HepG2 (cell line): ENCODE results near the gene TMUB1. TPM values are rescaled to one million over a fixed set of nuclear protein-coding genes. Genes with fewer than 3 reads are reported as not detected.
A peak's percentile ranks its signal among the peaks of the same experiment; 100 is the strongest.

ENCODE experiments used
- ATAC-seq: fragments of 200-7000 bp; cut with Tn5 transposase; 3 replicates; pipeline ENCODE4 v1.9.1; 2020; ENCODE audit warnings: mild to moderate bottlenecking, moderate library complexity
- BruUV-seq: library from RNA; stranded (reverse); fragments of 400-500 nt; replicated peaks from 2 replicates; lab custom pipeline; 2021; lab: Mats Ljungman, UMichigan
- CTCF ChIA-PET: fragments of 300-600 bp; formaldehyde crosslinking; extraction: SDS; loops from one replicate; lab custom pipeline; 2021; ENCODE audit warnings: low total read pairs, inconsistent platforms, low intra/inter-chr PET ratio; lab: Yijun Ruan, JAX
- POLR2A ChIA-PET: fragments of 350-600 bp; sonication (Branson Sonifier 250); formaldehyde crosslinking; loops from one replicate; lab custom pipeline; 2020; ENCODE audit warnings: antibody characterized with exemption, inconsistent platforms; lab: Yijun Ruan, JAX
- DNase-seq: peaks from one replicate; pipeline ENCODE4 v3.0.0-alpha.2; 2015; ENCODE audit warnings: low spot score
- FAIRE-seq: peaks from 3 replicates; lab custom pipeline; 2011; peaks lifted over from hg19 to GRCh38; lab: Jason Lieb, UNC
- H2AFZ ChIP-seq: one replicate; pipeline ENCODE4 v1.6.1; 2011; ENCODE audit warnings: low read length, inconsistent platforms
- H3K27ac ChIP-seq: fragments of 300-600 bp; 3 replicates; pipeline ENCODE4 v1.8.0; 2011; ENCODE audit warnings: mixed run types, mild to moderate bottlenecking, mixed read lengths, low read length, inconsistent platforms; ENCODE audit not compliant: insufficient read depth; ENCODE audit errors: extremely low read length
- H3K27me3 ChIP-seq, 2 experiments: fragments of 200-600 bp in 1 of 2; 2 replicates in 1 of 2; 3 replicates in 1 of 2; pipeline versions ENCODE4 v1.6.0 to v1.8.0; 2011; ENCODE audit warnings: low read length in 2 of 2, mild to moderate bottlenecking in 2 of 2, moderate library complexity in 2 of 2, inconsistent platforms in 1 of 2; ENCODE audit not compliant: insufficient read depth in 2 of 2, control insufficient read depth in 1 of 2
- H3K36me3 ChIP-seq, 2 experiments: fragments of 200-600 bp in 1 of 2; replicated peaks in 1 of 2; 2 replicates in 1 of 2; 3 replicates in 1 of 2; pipeline versions ENCODE4 v1.5.1 to v1.8.0; 2011; ENCODE audit warnings: low read length in 2 of 2, inconsistent platforms in 1 of 2; ENCODE audit not compliant: insufficient read depth in 2 of 2, control insufficient read depth in 1 of 2
- H3K4me1 ChIP-seq: 2 replicates; pipeline ENCODE4 v1.5.1; 2012; ENCODE audit warnings: low read length, inconsistent platforms; ENCODE audit not compliant: insufficient read depth
- H3K4me2 ChIP-seq: 2 replicates; pipeline ENCODE4 v1.6.0; 2011; ENCODE audit warnings: low read depth, low read length, inconsistent platforms
- H3K4me3 ChIP-seq, 3 experiments: fragments of 200-600 bp in 1 of 3; sonication (generic), shearing (Covaris generic) in 1 of 3; replicated peaks in 1 of 3; 2 replicates each; pipeline ENCODE4 v1.5.1; 2011 to 2016; ENCODE audit warnings: low read length in 3 of 3, inconsistent platforms in 2 of 3, low read depth in 2 of 3, mild to moderate bottlenecking in 2 of 3, control low read depth in 1 of 3, mixed read lengths in 1 of 3; ENCODE audit not compliant: insufficient read depth in 1 of 3
- H3K79me2 ChIP-seq: one replicate; pipeline ENCODE4 v1.6.1; 2011; ENCODE audit warnings: low read length, inconsistent platforms; ENCODE audit not compliant: insufficient read depth
- H3K9ac ChIP-seq: 2 replicates; pipeline ENCODE4 v1.6.0; 2011; ENCODE audit warnings: mild to moderate bottlenecking, low read depth, low read length, inconsistent platforms; ENCODE audit not compliant: insufficient read depth
- H3K9me3 ChIP-seq: 2 replicates; pipeline ENCODE4 v1.5.1; 2012; ENCODE audit warnings: mild to moderate bottlenecking, low read length
- H4K20me1 ChIP-seq: 2 replicates; pipeline ENCODE4 v1.6.0; 2011; ENCODE audit warnings: inconsistent platforms, mild to moderate bottlenecking, low read length, moderate library complexity; ENCODE audit not compliant: insufficient read depth
- AGO1 ChIP-seq: fragments of 200-400 bp; formaldehyde crosslinking; IDR thresholded peaks from 2 replicates; pipeline ENCODE4 v1.6.1; 2017; ENCODE audit warnings: mild to moderate bottlenecking, low read depth, low read length, moderate library complexity; ENCODE audit not compliant: poor library complexity, severe bottlenecking
- E2F5 ChIP-seq: sonication (generic); formaldehyde crosslinking; conservative IDR thresholded peaks from 2 replicates; pipeline ENCODE4 v1.4.0; 2020; ENCODE audit warnings: missing genetic modification reagents
- ELF4 ChIP-seq: sonication (generic); formaldehyde crosslinking; IDR thresholded peaks from 2 replicates; pipeline ENCODE4 v1.5.0; 2020; ENCODE audit warnings: missing genetic modification reagents, mild to moderate bottlenecking, moderate library complexity, borderline replicate concordance
- ESRRA ChIP-seq: sonication (generic); formaldehyde crosslinking; IDR thresholded peaks from 2 replicates; pipeline ENCODE4 v1.5.1; 2020; ENCODE audit warnings: mild to moderate bottlenecking, low read depth, missing genetic modification reagents
- GATA4 ChIP-seq: sonication (generic); IDR thresholded peaks from 2 replicates; pipeline ENCODE4 v1.6.1; 2016; ENCODE audit warnings: antibody characterized with exemption, low read depth, borderline replicate concordance
- KDM2A ChIP-seq: sonication (generic); formaldehyde crosslinking; IDR thresholded peaks from 2 replicates; pipeline ENCODE4 v1.4.0; 2020; ENCODE audit warnings: low read depth, missing genetic modification reagents, borderline replicate concordance
- MBD4 ChIP-seq: IDR thresholded peaks from 2 replicates; pipeline ENCODE4 v1.6.1; 2012; ENCODE audit warnings: low read length, inconsistent platforms, borderline replicate concordance
- MED1 ChIP-seq: sonication (generic); formaldehyde crosslinking; IDR thresholded peaks from 2 replicates; pipeline ENCODE4 v1.4.0; 2020; ENCODE audit warnings: missing genetic modification reagents
- MIER3 ChIP-seq: IDR thresholded peaks from 2 replicates; pipeline ENCODE4 v1.6.1; 2016; ENCODE audit warnings: missing compliant biosample characterization, borderline replicate concordance
- MYC ChIP-seq: sonication (generic); formaldehyde crosslinking; IDR thresholded peaks from 2 replicates; pipeline ENCODE4 v1.9.0; 2021; ENCODE audit warnings: missing genetic modification reagents, borderline replicate concordance
- NFE2L2 ChIP-seq: fragments of 150-350 bp; IDR thresholded peaks from 2 replicates; pipeline ENCODE4 v1.6.1; 2014; ENCODE audit warnings: low read length
- NONO ChIP-seq, 2 experiments: fragments of 450-650 bp in 1 of 2; sonication (generic) in 1 of 2; formaldehyde crosslinking in 1 of 2; IDR thresholded peaks in 1 of 2; conservative IDR thresholded peaks in 1 of 2; 2 replicates each; pipeline versions ENCODE4 v1.6.1 to v1.8.0; 2017 to 2022; ENCODE audit warnings: mild to moderate bottlenecking in 1 of 2, missing genetic modification reagents in 1 of 2, moderate library complexity in 1 of 2
- NPAS2 ChIP-seq: sonication (generic); formaldehyde crosslinking; IDR thresholded peaks from 2 replicates; pipeline ENCODE4 v1.8.0; 2022; ENCODE audit warnings: mild to moderate bottlenecking, missing genetic modification reagents, borderline replicate concordance
- POLR2AphosphoS5 ChIP-seq: IDR thresholded peaks from 2 replicates; pipeline ENCODE4 v1.6.1; 2012; ENCODE audit warnings: low read depth, low read length
- POLR2G ChIP-seq: fragments of 200-400 bp; formaldehyde crosslinking; IDR thresholded peaks from 2 replicates; pipeline ENCODE4 v1.6.1; 2018; ENCODE audit warnings: mild to moderate bottlenecking, low read depth, low read length, moderate library complexity
- RARG ChIP-seq: sonication (generic); formaldehyde crosslinking; IDR thresholded peaks from 2 replicates; pipeline ENCODE4 v1.4.0; 2020; ENCODE audit warnings: low read depth, mild to moderate bottlenecking, missing genetic modification reagents
- RBM22 ChIP-seq: fragments of 200-400 bp; formaldehyde crosslinking; optimal IDR thresholded peaks from 2 replicates; pipeline ENCODE3; 2017; ENCODE audit warnings: mild to moderate bottlenecking, low read length, moderate library complexity
- RNF2 ChIP-seq: fragments of 450-650 bp; conservative IDR thresholded peaks from 2 replicates; pipeline ENCODE4 v1.6.1; 2016; ENCODE audit warnings: low read depth
- SNAPC2 ChIP-seq: sonication (generic); formaldehyde crosslinking; IDR thresholded peaks from 2 replicates; pipeline ENCODE4 v1.8.1; 2022; ENCODE audit warnings: mild to moderate bottlenecking, missing genetic modification reagents
- TAF15 ChIP-seq: fragments of 200-400 bp; formaldehyde crosslinking; IDR thresholded peaks from one replicate; pipeline ENCODE4 v1.6.1; 2018; ENCODE audit warnings: mild to moderate bottlenecking, low read depth, low read length; ENCODE audit not compliant: poor library complexity, severe bottlenecking
- ZFP36 ChIP-seq: fragments of 150-350 bp; IDR thresholded peaks from 2 replicates; pipeline ENCODE4 v1.6.1; 2018; ENCODE audit warnings: borderline replicate concordance, low read length, low read depth; ENCODE audit not compliant: partially characterized antibody
- ZFP36L1 ChIP-seq: sonication (generic); formaldehyde crosslinking; IDR thresholded peaks from 2 replicates; pipeline ENCODE4 v1.8.0; 2022; ENCODE audit warnings: mild to moderate bottlenecking, missing genetic modification reagents, moderate library complexity
- ZNF562 ChIP-seq: sonication (generic); formaldehyde crosslinking; IDR thresholded peaks from 2 replicates; pipeline ENCODE4 v1.8.0; 2022; ENCODE audit warnings: missing genetic modification reagents, borderline replicate concordance
- WGBS: methylation state at CpG from one replicate; pipeline ENCODE4 v1.1.6; 2017; ENCODE audit warnings: low lambda C conversion rate; 5-methylcytosine and 5-hydroxymethylcytosine counted together
- in situ Hi-C: cut with HindIII; loops from 2 replicates; pipeline ENCODE4 v1.10.0; 2017; ENCODE audit warnings: low pct_unique_long_range_greater_than_20kb; ENCODE audit not compliant: extremely low pct_ligation_motif_present
- intact Hi-C: fragments of 100-400 bp; cut with micrococcal nuclease; formaldehyde crosslinking; loops from one replicate; pipeline ENCODE4 v1.10.0; 2022; ENCODE audit not compliant: unreplicated experiment
- polyA plus RNA-seq, 8 experiments: library from polyadenylated mRNA; depleted of rRNA in 3 of 8; stranded (reverse) in 7 of 8; unstranded in 1 of 8; fragments of >200 nt; fragmentation: Illumina TruSeq in 4 of 8; extraction: Trizol in 4 of 8; gene quantifications; 2 replicates each; pipeline versions ENCODE4 v1.2.1 to v1.2.3, GENCODE V29; 2011 to 2016; ENCODE audit warnings: low read depth in 4 of 8, missing spikeins in 1 of 8, mixed read lengths in 1 of 8; ENCODE audit not compliant: insufficient read depth in 1 of 8
- total RNA-seq, 5 experiments: library from RNA; depleted of rRNA; stranded (reverse); fragments of >200 nt; fragmentation: Illumina TruSeq; extraction: Trizol; gene quantifications; 2 replicates each; pipeline ENCODE4 v1.2.3, GENCODE V29; 2016; ENCODE audit warnings: low read depth in 1 of 5

TMUB1 gene
- total and polyA plus RNA-seq, 2 of the 13 experiments (the other 11 are each of a cell fraction or from before 2014, with no cell fraction given): 44.8 to 51.6 TPM

GRCh38 chr7:151075978-151076426 lies 7.3 kb downstream of the TMUB1 start:
- peaks cover 13 to 37% of the 10 kb centered on the region in 2 experiments for H3K36me3 ChIP-seq
- intact Hi-C loops: no loop called here
- no peaks in the 10 kb centered on the region; a peak in 1 of 5 replicates for H3K27me3 ChIP-seq
- ChIA-PET CTCF (no interaction called here), POLR2A (interaction anchor here (1.2 to 5.4 kb wide), 5 partner anchors 8 to 48 kb away, joined by 3 to 60 read pairs (median 5); partner anchors contain the start of genes ABCB8 and SLC4A2)
- whole genome bisulfite sequencing: 93% methylated on average over 22 of the region's 22 CpGs
- H3K79me2 ChIP-seq: peaks cover 18% of the 10 kb centered on the region
- FAIRE-seq: no peak
- peaks cover 11% of the 10 kb centered on the region for H3K4me1 ChIP-seq
- no peak overlapping the region for H3K9ac ChIP-seq
- no peak for TF ChIP-seq POLR2AphosphoS5
- TF ChIP-seq NPAS2 (CRISPR knock-in tag): no peak
- no peak for TF ChIP-seq MED1 (CRISPR knock-in tag)
- no peak for TF ChIP-seq ZFP36L1 (CRISPR knock-in tag)
- TF ChIP-seq TAF15: no peak
- TF ChIP-seq RARG (CRISPR knock-in tag): no peak
- no peak for TF ChIP-seq MYC (CRISPR knock-in tag)
- no peak for TF ChIP-seq ZFP36
- TF ChIP-seq KDM2A (CRISPR knock-in tag): 0 out of 2 replicates have a peak, but pooled peaks have one; percentile 40
- TF ChIP-seq SNAPC2 (CRISPR knock-in tag): no peak
- peak; percentile 53 for TF ChIP-seq POLR2G
- TF ChIP-seq NONO (IDR thresholded peaks at IDR 0.05): no peak
- no peak; the same call in 1 of the 2 replicates for TF ChIP-seq NONO (CRISPR knock-in tag; conservative IDR thresholded peaks at IDR 0.05)
- no peak for TF ChIP-seq E2F5 (CRISPR knock-in tag)
- no peak for TF ChIP-seq ESRRA (CRISPR knock-in tag)
- TF ChIP-seq ZNF562 (CRISPR knock-in tag): no peak
- TF ChIP-seq RBM22: peak; percentile 11
- TF ChIP-seq NFE2L2: no peak
- peak; percentile 38 for TF ChIP-seq AGO1
- no peak for TF ChIP-seq GATA4
- no peak for TF ChIP-seq MBD4
- no peak for TF ChIP-seq ELF4 (CRISPR knock-in tag)
- no peak for TF ChIP-seq RNF2
- no peak for TF ChIP-seq MIER3 (CRISPR knock-in tag)
- no peak for DNase-seq
- H3K4me3 ChIP-seq: no peak overlapping the region
- no peak overlapping the region for H3K27ac ChIP-seq
- no peak overlapping the region for H3K4me2 ChIP-seq
- in situ Hi-C loops: no loop called here
- H4K20me1 ChIP-seq: no peaks in the 10 kb centered on the region
- no peaks in the 10 kb centered on the region for H3K9me3 ChIP-seq
- TSS peak; percentile 19 for BruUV-seq
- no peak overlapping the region for H2AFZ ChIP-seq
- ATAC-seq: no peak
